Osteoblast (primary cell): Measurements from ENCODE around the gene SERPINI2. TPM values are rescaled to one million over a fixed set of nuclear protein-coding genes. Genes with fewer than 3 reads are reported as not detected.
"Not testable (repeated sequence)": the region's sequence is repeated elsewhere in the genome, so short reads cannot be mapped to it uniquely, and the experiment has no call there.

Experiments used
- DNase-seq: peaks from one replicate; pipeline ENCODE4 v3.0.0; 2011; ENCODE audit warnings: low spot score, mixed read lengths; ENCODE audit not compliant: insufficient read length; ENCODE audit errors: missing footprints
- H2AFZ ChIP-seq: 2 replicates; pipeline ENCODE4 v1.6.0; 2011; ENCODE audit warnings: mild to moderate bottlenecking, low read length
- H3K27ac ChIP-seq: 2 replicates; pipeline ENCODE4 v1.5.1; 2011; ENCODE audit warnings: mild to moderate bottlenecking, low read depth, low read length, moderate library complexity
- H3K27me3 ChIP-seq: 2 replicates; pipeline ENCODE4 v1.6.0; 2012; ENCODE audit warnings: mild to moderate bottlenecking, control low read depth, inconsistent platforms, low read length, moderate library complexity; ENCODE audit not compliant: insufficient read depth
- H3K36me3 ChIP-seq: 2 replicates; pipeline ENCODE4 v1.5.1; 2011; ENCODE audit warnings: mild to moderate bottlenecking, low read length, control low read depth, moderate library complexity; ENCODE audit not compliant: insufficient read depth
- H3K4me1 ChIP-seq: 2 replicates; pipeline ENCODE4 v1.5.1; 2011; ENCODE audit warnings: mild to moderate bottlenecking, low read length, control low read depth, moderate library complexity; ENCODE audit not compliant: insufficient read depth
- H3K4me2 ChIP-seq: 2 replicates; pipeline ENCODE4 v1.6.0; 2011; ENCODE audit warnings: mild to moderate bottlenecking, low read length; ENCODE audit not compliant: insufficient read depth
- H3K4me3 ChIP-seq: fragments of 200-600 bp; sonication (generic); 3 replicates; pipeline ENCODE4 v1.5.1; 2012; ENCODE audit warnings: mild to moderate bottlenecking, low read length, inconsistent platforms; ENCODE audit not compliant: insufficient read depth
- H3K79me2 ChIP-seq: 2 replicates; pipeline ENCODE4 v1.6.0; 2012; ENCODE audit warnings: mild to moderate bottlenecking, low read length, control low read depth, inconsistent platforms; ENCODE audit not compliant: insufficient read depth
- H3K9me3 ChIP-seq: 2 replicates; pipeline ENCODE4 v1.5.1; 2011; ENCODE audit warnings: low read depth, low read length, control low read depth
- H4K20me1 ChIP-seq: 2 replicates; pipeline ENCODE4 v1.6.0; 2012; ENCODE audit warnings: mild to moderate bottlenecking, low read length, control low read depth; ENCODE audit not compliant: insufficient read depth
- CTCF ChIP-seq: IDR thresholded peaks from 2 replicates; pipeline ENCODE4 v1.5.1; 2011; ENCODE audit warnings: mild to moderate bottlenecking, low read depth, low read length, moderate library complexity; ENCODE audit errors: extremely low read depth
- total RNA-seq: library from RNA; depleted of rRNA; stranded (reverse); fragments of >200 nt; gene quantifications from 2 replicates; pipeline ENCODE4 v1.2.3, GENCODE V29; 2012

Gene SERPINI2
- total RNA-seq, 1 donor = not detected

- Histone ChIP-seq H3K27ac (no peak overlapping the region), H4K20me1 (no peaks in the 10 kb centered on the region), H3K27me3 (no peaks in the 10 kb centered on the region), H3K9me3 (no peaks in the 10 kb centered on the region), H2AFZ (no peak overlapping the region), H3K79me2 (no peaks in the 10 kb centered on the region), H3K4me1 (no peaks in the 10 kb centered on the region), H3K4me3 (no peak overlapping the region), H3K4me2 (no peak overlapping the region), H3K36me3 (no peaks in the 10 kb centered on the region)
- TF ChIP-seq CTCF = no peak
- DNase-seq = no peak
Observed at GRCh38 chr3:167441256-167441655, 32.6 kb downstream of the SERPINI2 start.

GRCh38 chr3:167437428-167438139 is 36.3 kb downstream of the SERPINI2 start:
- Histone ChIP-seq H3K27ac (no peak overlapping the region), H3K36me3 (no peaks in the 10 kb centered on the region), H3K4me1 (no peaks in the 10 kb centered on the region), H4K20me1 (no peaks in the 10 kb centered on the region), H3K9me3 (no peaks in the 10 kb centered on the region), H2AFZ (no peak overlapping the region), H3K79me2 (no peaks in the 10 kb centered on the region), H3K4me3 (no peak overlapping the region), H3K4me2 (no peak overlapping the region), H3K27me3 (no peaks in the 10 kb centered on the region)
- no peak for TF ChIP-seq CTCF
- no peak for DNase-seq

GRCh38 chr3:167426962-167427361 is 46.9 kb downstream of the SERPINI2 start:
- H3K4me3 ChIP-seq, H2AFZ ChIP-seq, DNase-seq: not testable (repeated sequence)

GRCh38 chr3:167422396-167422795 is 51.4 kb downstream of the SERPINI2 start:
- not testable (repeated sequence) for DNase-seq, H2AFZ ChIP-seq, H3K27me3 ChIP-seq, H3K4me2 ChIP-seq, H3K9me3 ChIP-seq, H3K36me3 ChIP-seq, H3K4me3 ChIP-seq, H4K20me1 ChIP-seq, H3K79me2 ChIP-seq, H3K27ac ChIP-seq, H3K4me1 ChIP-seq

More at GRCh38 chr3:167426962-167427361, 46.9 kb downstream of the SERPINI2 start:
- not testable (repeated sequence) for H3K9me3 ChIP-seq, H3K4me2 ChIP-seq, H3K36me3 ChIP-seq, H3K27me3 ChIP-seq, H3K79me2 ChIP-seq, H4K20me1 ChIP-seq, H3K4me1 ChIP-seq, H3K27ac ChIP-seq

GRCh38 chr3:167409611-167410010 is 64.2 kb downstream of the SERPINI2 start:
- Histone ChIP-seq H3K4me1 (no peaks in the 10 kb centered on the region), H3K9me3 (no peaks in the 10 kb centered on the region), H3K4me2 (no peak overlapping the region), H3K27me3 (no peaks in the 10 kb centered on the region), H2AFZ (no peak overlapping the region), H3K79me2 (no peaks in the 10 kb centered on the region), H3K27ac (no peak overlapping the region), H3K4me3 (no peak overlapping the region), H3K36me3 (no peaks in the 10 kb centered on the region), H4K20me1 (no peaks in the 10 kb centered on the region)
- DNase-seq = no peak
- TF ChIP-seq CTCF = no peak
